Kidney epithelial cell (primary cell): ENCODE measurements around the gene HYAL3. TPM values are rescaled to one million over a fixed set of nuclear protein-coding genes. Genes with fewer than 3 reads are reported as not detected.
"Not testable (repeated sequence)": the region's sequence is repeated elsewhere in the genome, so short reads cannot be mapped to it uniquely, and the experiment has no call there.

ENCODE experiments used
- DNase-seq: peaks from one replicate; pipeline ENCODE4 v3.0.0-alpha.2; 2010; ENCODE audit warnings: low read depth
- H3K27me3 ChIP-seq: 2 replicates; pipeline ENCODE4 v1.6.0; 2011; ENCODE audit warnings: low read length; ENCODE audit not compliant: control insufficient read depth, insufficient read depth
- H3K36me3 ChIP-seq: 2 replicates; pipeline ENCODE4 v1.5.1; 2011; ENCODE audit warnings: low read length; ENCODE audit not compliant: control insufficient read depth, insufficient read depth
- H3K4me3 ChIP-seq: 2 replicates; pipeline ENCODE4 v1.5.1; 2011; ENCODE audit warnings: low read depth, mild to moderate bottlenecking, control low read depth, low read length
- CTCF ChIP-seq: IDR thresholded peaks from 2 replicates; pipeline ENCODE4 v1.5.1; 2011; ENCODE audit warnings: mild to moderate bottlenecking, moderate library complexity, low read length, control low read depth, inconsistent platforms; ENCODE audit not compliant: insufficient read depth, poor library complexity, severe bottlenecking
- total RNA-seq: library from RNA; depleted of rRNA; stranded (reverse); fragments of >200 nt; gene quantifications from 2 replicates; pipeline ENCODE4 v1.2.3, GENCODE V29; 2015

The HYAL3 gene
- total RNA-seq, 1 donor from 2014 or later = 7.6 TPM

- peaks cover 3% of the 10 kb centered on the region for H3K36me3 ChIP-seq
- H3K27me3 ChIP-seq = no peaks in the 10 kb centered on the region
- DNase-seq = no peak
- no peak overlapping the region for H3K4me3 ChIP-seq
- no peak for TF ChIP-seq CTCF
Measured at GRCh38 chr3:50314816-50315215, 15.6 kb upstream of the HYAL3 start.

DNA sequence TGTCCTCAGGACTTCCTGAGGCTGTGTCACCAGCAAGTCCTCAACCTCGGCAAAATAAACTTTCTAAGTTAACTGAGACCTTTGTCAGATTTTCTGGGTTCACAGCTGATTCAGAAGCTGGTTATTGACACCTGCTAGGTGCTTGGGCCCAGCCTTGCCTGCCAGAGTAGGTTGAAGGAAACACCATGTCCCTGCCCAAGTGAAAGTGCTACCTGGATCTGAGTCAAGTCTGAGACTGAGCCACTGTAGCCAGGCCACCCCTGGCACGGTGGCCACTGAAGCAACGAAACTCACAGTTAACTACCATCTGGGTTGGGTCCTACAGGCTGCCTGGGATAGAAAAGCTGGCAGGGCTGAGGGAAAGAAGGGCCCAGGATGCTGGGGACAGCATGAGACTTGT is 15.1 kb upstream of the HYAL3 start:
- TF ChIP-seq CTCF = no peak
- DNase-seq = no peak
- no peaks in the 10 kb centered on the region for H3K27me3 ChIP-seq
- H3K36me3 ChIP-seq = peaks cover 3% of the 10 kb centered on the region
- no peak overlapping the region for H3K4me3 ChIP-seq

DNA sequence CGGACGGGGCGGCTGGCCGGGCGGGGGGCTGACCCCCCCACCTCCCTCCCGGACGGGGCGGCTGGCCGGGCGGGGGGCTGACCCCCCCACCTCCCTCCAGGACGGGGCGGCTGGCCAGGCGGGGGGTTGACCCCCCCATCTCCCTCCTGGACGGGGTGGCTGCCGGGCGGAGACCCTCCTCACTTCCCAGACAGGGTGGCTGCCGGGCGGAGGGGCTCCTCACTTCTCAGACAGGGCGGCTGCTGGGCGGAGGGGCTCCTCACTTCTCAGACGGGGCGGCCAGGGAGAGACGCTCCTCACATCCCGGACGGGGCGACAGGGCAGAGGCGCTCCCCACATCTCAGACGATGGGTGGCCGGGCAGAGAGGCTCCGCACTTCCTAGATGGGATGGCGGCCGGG is 12.8 kb upstream of the HYAL3 start:
- H3K4me3 ChIP-seq, DNase-seq, H3K27me3 ChIP-seq, H3K36me3 ChIP-seq: not testable (repeated sequence)

DNA sequence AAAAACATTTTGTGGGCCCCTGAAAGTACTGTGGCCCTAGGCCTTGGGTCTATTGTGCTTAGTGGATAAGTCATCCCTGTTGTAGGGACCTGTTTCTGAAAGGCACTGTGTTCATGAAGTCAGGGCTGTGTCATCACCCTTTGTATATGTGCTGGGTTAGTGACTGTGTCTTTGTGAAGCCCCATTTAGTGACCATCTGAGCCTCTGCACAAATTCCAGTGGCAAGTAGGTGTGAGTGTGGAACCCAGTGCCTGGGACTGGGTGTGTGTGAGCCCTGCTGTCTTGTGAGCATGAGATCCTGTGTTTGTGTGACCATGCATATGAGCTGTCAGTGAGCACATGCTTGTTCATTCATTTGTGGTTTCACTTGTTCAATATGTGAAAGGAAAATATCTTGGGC is 5.4 kb upstream of the HYAL3 start:
- Histone ChIP-seq H3K4me3 (no peak overlapping the region), H3K27me3 (no peaks in the 10 kb centered on the region), H3K36me3 (no peaks in the 10 kb centered on the region)
- TF ChIP-seq CTCF = no peak
- DNase-seq = no peak

- peak; percentile 54 for TF ChIP-seq CTCF
- no peak for DNase-seq
- H3K36me3 ChIP-seq = no peaks in the 10 kb centered on the region
Measured at GRCh38 chr3:50303013-50303815, 4.0 kb upstream of the HYAL3 start, which contains the start of gene HYAL1. HYAL1 (minus strand) TSS chr3:50303574; CDS start chr3:50302956, 618 bp downstream.

GRCh38 chr3:50302095-50303012 is 3.1 kb upstream of the HYAL3 start:
- no peak for TF ChIP-seq CTCF
- DNase-seq = no peak
- no peak overlapping the region for H3K4me3 ChIP-seq
- no peaks in the 10 kb centered on the region for H3K36me3 ChIP-seq
- H3K27me3 ChIP-seq = no peaks in the 10 kb centered on the region

More at GRCh38 chr3:50303013-50303815, 4.0 kb upstream of the HYAL3 start, which contains the start of gene HYAL1:
- Histone ChIP-seq H3K27me3 (no peaks in the 10 kb centered on the region), H3K4me3 (no peak within 1 kb of the TSS)
